Adipose tissue (tissue), 3 donors: Measurements from ENCODE around the gene USP4. TPM values are rescaled to one million over a fixed set of nuclear protein-coding genes. Genes with fewer than 3 reads are reported as not detected.

Source experiments
- polyA plus RNA-seq, 3 donors: library from polyadenylated mRNA; stranded (reverse); fragments of 200-250 nt; gene quantifications; one replicate each; pipeline ENCODE4 v1.2.3, GENCODE V29; 2013
- donor health status: healthy with polysubstance abuse.
- donor health status: Bipolar disorder and iron deficiency.
- donor health status: healthy.

USP4 gene
- polyA plus RNA-seq, 3 donors, result 16.5 to 32.1 (median 30.4) TPM

Other genes starting within 250 kb of the USP4 start
- gene QRICH1, start 246.0 kb downstream of the USP4 start, polyA plus RNA-seq, result 10 to 100 TPM; 20.3 to 42.2 (median 22.0) TPM
- 100 to 1,000 TPM; 169 to 228 (median 189) TPM for gene QARS1, start 235.3 kb downstream of the USP4 start, polyA plus RNA-seq
- 10 to 100 TPM; 17.6 to 29.8 (median 19.3) TPM for gene USP19, start 219.2 kb downstream of the USP4 start, polyA plus RNA-seq
- gene LAMB2, start 207.0 kb downstream of the USP4 start, polyA plus RNA-seq, result 100 to 1,000 TPM in 2 of 3 donors, 10 to 100 TPM in 1; 90.5 to 300 (median 195) TPM
- gene CCDC71, start 173.7 kb downstream of the USP4 start, polyA plus RNA-seq, result 10 to 100 TPM in 1 of 3 donors, 1 to 10 TPM in 2; 8.0 to 18.7 (median 9.1) TPM
- 10 to 100 TPM; 32.3 to 73.4 (median 43.5) TPM for gene KLHDC8B, start 168.5 kb downstream of the USP4 start, polyA plus RNA-seq
- 1 to 10 TPM; 1.9 to 4.2 (median 3.9) TPM for gene C3orf62, start 62.8 kb downstream of the USP4 start, polyA plus RNA-seq
- 1,000 to 10,000 TPM in 1 of 3 donors, 100 to 1,000 TPM in 2; 174 to 1,140 (median 788) TPM for gene GPX1, start 18.3 kb upstream of the USP4 start, polyA plus RNA-seq
- gene RHOA, start 71.9 kb upstream of the USP4 start, polyA plus RNA-seq, result 100 to 1,000 TPM; 162 to 513 (median 415) TPM
- gene TCTA, start 72.4 kb upstream of the USP4 start, polyA plus RNA-seq, result 10 to 100 TPM; 19.9 to 33.8 (median 31.2) TPM
- gene AMT, start 82.4 kb upstream of the USP4 start, polyA plus RNA-seq, result 10 to 100 TPM in 2 of 3 donors, 1 to 10 TPM in 1; 4.7 to 14.6 (median 11.2) TPM
- gene NICN1, start 89.3 kb upstream of the USP4 start, polyA plus RNA-seq, result 10 to 100 TPM in 1 of 3 donors, 1 to 10 TPM in 2; 3.5 to 10.3 (median 8.7) TPM
- gene DAG1, start 130.2 kb upstream of the USP4 start, polyA plus RNA-seq, result 10 to 100 TPM; 12.5 to 43.2 (median 23.5) TPM
- under 1 TPM; 0.06 to 0.49 (median 0.11) TPM for gene BSN, start 214.4 kb upstream of the USP4 start, polyA plus RNA-seq